Measurements from ENCODE around the gene OR6S1. TPM values are rescaled to one million over a fixed set of nuclear protein-coding genes. Genes with fewer than 3 reads are reported as not detected.
"Not testable (repeated sequence)": the region's sequence is repeated elsewhere in the genome, so short reads cannot be mapped to it uniquely, and the experiment has no call there.

The OR6S1 gene
- total RNA-seq, 1 donor from 2014 or later = not detected

- no peak overlapping the region for H3K4me3 ChIP-seq
- no peaks in the 10 kb centered on the region for H3K4me1 ChIP-seq
- intact Hi-C loops (cut with DNase I) = no loop called here
- no peaks in the 10 kb centered on the region for H3K36me3 ChIP-seq
- DNase-seq (ENCODE audit: extremely low spot score in 2 of 2) = no peak
- H3K27me3 ChIP-seq = no peaks in the 10 kb centered on the region
- TF ChIP-seq, protein P1, sequence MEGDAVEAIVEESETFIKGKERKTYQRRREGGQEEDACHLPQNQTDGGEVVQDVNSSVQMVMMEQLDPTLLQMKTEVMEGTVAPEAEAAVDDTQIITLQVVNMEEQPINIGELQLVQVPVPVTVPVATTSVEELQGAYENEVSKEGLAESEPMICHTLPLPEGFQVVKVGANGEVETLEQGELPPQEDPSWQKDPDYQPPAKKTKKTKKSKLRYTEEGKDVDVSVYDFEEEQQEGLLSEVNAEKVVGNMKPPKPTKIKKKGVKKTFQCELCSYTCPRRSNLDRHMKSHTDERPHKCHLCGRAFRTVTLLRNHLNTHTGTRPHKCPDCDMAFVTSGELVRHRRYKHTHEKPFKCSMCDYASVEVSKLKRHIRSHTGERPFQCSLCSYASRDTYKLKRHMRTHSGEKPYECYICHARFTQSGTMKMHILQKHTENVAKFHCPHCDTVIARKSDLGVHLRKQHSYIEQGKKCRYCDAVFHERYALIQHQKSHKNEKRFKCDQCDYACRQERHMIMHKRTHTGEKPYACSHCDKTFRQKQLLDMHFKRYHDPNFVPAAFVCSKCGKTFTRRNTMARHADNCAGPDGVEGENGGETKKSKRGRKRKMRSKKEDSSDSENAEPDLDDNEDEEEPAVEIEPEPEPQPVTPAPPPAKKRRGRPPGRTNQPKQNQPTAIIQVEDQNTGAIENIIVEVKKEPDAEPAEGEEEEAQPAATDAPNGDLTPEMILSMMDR (IDR thresholded peaks at IDR 0.05) = no peak
- no peak for TF ChIP-seq POLR2AphosphoS5 (IDR thresholded peaks at IDR 0.05; ENCODE audit: insufficient read depth in 1 of 2, low read depth in 1 of 2)
- TF ChIP-seq POLR2A (IDR thresholded peaks at IDR 0.05) = no peak
- no peaks in the 10 kb centered on the region for H3K9me3 ChIP-seq
- H3K27ac ChIP-seq = no peak overlapping the region
These were observed 40.0 kb downstream of the OR6S1 start for GRCh38 chr14:20601522-20601921.

GRCh38 chr14:20597108-20597507 lies 44.4 kb downstream of the OR6S1 start:
- Histone ChIP-seq H3K9me3 (no peaks in the 10 kb centered on the region), H3K27ac (no peak overlapping the region), H3K36me3 (no peaks in the 10 kb centered on the region), H3K4me3 (no peak overlapping the region), H3K27me3 (no peaks in the 10 kb centered on the region), H3K4me1 (no peaks in the 10 kb centered on the region)
- DNase-seq (ENCODE audit: extremely low spot score in 2 of 2) = no peak
- intact Hi-C loops (cut with DNase I) = no loop called here
- TF ChIP-seq POLR2AphosphoS5 (IDR thresholded peaks at IDR 0.05; ENCODE audit: insufficient read depth in 1 of 2, low read depth in 1 of 2) (no peak), POLR2A (IDR thresholded peaks at IDR 0.05) (no peak)
- TF ChIP-seq, protein P1 (IDR thresholded peaks at IDR 0.05) = no peak

- H3K4me3 ChIP-seq; H3K9me3 ChIP-seq; H3K27ac ChIP-seq; H3K27me3 ChIP-seq; DNase-seq (ENCODE audit: extremely low spot score in 2 of 2); intact Hi-C loops (cut with DNase I); H3K4me1 ChIP-seq; H3K36me3 ChIP-seq: not testable (repeated sequence)
These were observed 45.8 kb downstream of the OR6S1 start for GRCh38 chr14:20595726-20596125.

- Histone ChIP-seq H3K4me3 (no peak overlapping the region), H3K27me3 (no peaks in the 10 kb centered on the region), H3K36me3 (no peaks in the 10 kb centered on the region), H3K27ac (no peak overlapping the region), H3K9me3 (no peaks in the 10 kb centered on the region), H3K4me1 (no peaks in the 10 kb centered on the region)
- TF ChIP-seq POLR2AphosphoS5 (IDR thresholded peaks at IDR 0.05; ENCODE audit: insufficient read depth in 1 of 2, low read depth in 1 of 2) (no peak), POLR2A (IDR thresholded peaks at IDR 0.05) (no peak)
- TF ChIP-seq, protein P1 (IDR thresholded peaks at IDR 0.05) = no peak
- intact Hi-C loops (cut with DNase I) = no loop called here
- no peak for DNase-seq (ENCODE audit: extremely low spot score in 2 of 2)
These were observed 48.9 kb downstream of the OR6S1 start for GRCh38 chr14:20592574-20592973.

GRCh38 chr14:20591235-20591634 lies 50.3 kb downstream of the OR6S1 start, which contains the start of gene RNASE12:
RNASE12 (minus strand) TSS chr14:20591376; CDS start chr14:20590723, 653 bp downstream.
- Histone ChIP-seq H3K4me1 (no peaks in the 10 kb centered on the region), H3K36me3 (no peaks in the 10 kb centered on the region), H3K9me3 (no peaks in the 10 kb centered on the region), H3K27me3 (no peaks in the 10 kb centered on the region), H3K27ac (no peak within 1 kb of the TSS), H3K4me3 (no peak within 1 kb of the TSS)
- TF ChIP-seq, protein P1 (IDR thresholded peaks at IDR 0.05) = no peak
- TF ChIP-seq POLR2A (IDR thresholded peaks at IDR 0.05) (no peak), POLR2AphosphoS5 (IDR thresholded peaks at IDR 0.05; ENCODE audit: insufficient read depth in 1 of 2, low read depth in 1 of 2) (no peak)
- no peak for DNase-seq (ENCODE audit: extremely low spot score in 2 of 2)
- intact Hi-C loops (cut with DNase I) = no loop called here

Small RNAs within 50 kb of the gene (small RNA-seq; reads per million reads assigned to genes)
- gene RF00019 = not detected

Other genes starting within 250 kb of the OR6S1 start
- gene TEP1, start 228.2 kb downstream of the OR6S1 start, total RNA-seq = 24.6 TPM
- 1.2 TPM for gene KLHL33, start 205.5 kb downstream of the OR6S1 start, total RNA-seq
- 60.9 TPM for gene OSGEP, start 186.9 kb downstream of the OR6S1 start, total RNA-seq
- 95.5 TPM for gene APEX1, start 186.5 kb downstream of the OR6S1 start, total RNA-seq
- gene PIP4P1, start 180.3 kb downstream of the OR6S1 start, total RNA-seq = 24.1 TPM
- gene PNP, start 172.3 kb downstream of the OR6S1 start, total RNA-seq = 64.6 TPM
- gene RNASE10, start 136.2 kb downstream of the OR6S1 start, total RNA-seq = not detected
- gene RNASE9, start 80.6 kb downstream of the OR6S1 start, total RNA-seq = not detected
- gene RNASE11, start 53.7 kb downstream of the OR6S1 start, total RNA-seq = not detected
- gene RNASE12, start 50.3 kb downstream of the OR6S1 start, total RNA-seq = not detected
- 132 TPM for gene RNASE4, start 42.9 kb upstream of the OR6S1 start, total RNA-seq
- 34.9 TPM for gene ANG, start 47.1 kb upstream of the OR6S1 start, total RNA-seq
- not detected for gene EDDM3A, start 104.2 kb upstream of the OR6S1 start, total RNA-seq
- gene EDDM3B, start 126.7 kb upstream of the OR6S1 start, total RNA-seq = not detected
- gene RNASE6, start 139.6 kb upstream of the OR6S1 start, total RNA-seq = 4.7 TPM
- gene RNASE1, start 161.2 kb upstream of the OR6S1 start, total RNA-seq = 174 TPM
- gene RNASE3, start 249.7 kb upstream of the OR6S1 start, total RNA-seq = not detected

Measured in vagina (tissue), 2 donors.